Activated CD8-positive, alpha-beta T cell treated with anti-CD3 and anti-CD28 coated beads for 36 hours (primary cell): ENCODE data around the gene OIP5. TPM values are rescaled to one million over a fixed set of nuclear protein-coding genes. Genes with fewer than 3 reads are reported as not detected.

Experiments used
- ATAC-seq: fragments of 200-7000 bp; cut with Tn5 transposase; one replicate; pipeline ENCODE4 v1.10.0; 2021; ENCODE audit warnings: mild to moderate bottlenecking, moderate library complexity
- CTCF ChIA-PET: fragments of 350-600 bp; sonication (Branson Sonifier 250); formaldehyde crosslinking; loops from one replicate; lab custom pipeline; 2021; ENCODE audit warnings: antibody characterized with exemption; lab: Charles Lee
- POLR2A ChIA-PET: fragments of 350-600 bp; sonication (Branson Sonifier 250); formaldehyde crosslinking; loops from one replicate; lab custom pipeline; 2021; ENCODE audit warnings: antibody characterized with exemption; lab: Charles Lee
- DNase-seq: peaks from one replicate; pipeline ENCODE4 v3.0.0-alpha.2; 2020
- H3K27ac Mint-ChIP-seq: one replicate; pipeline ENCODE4 v1.8.0; 2021; ENCODE audit warnings: mild to moderate bottlenecking, mixed read lengths
- H3K27me3 Mint-ChIP-seq: one replicate; pipeline ENCODE4 v1.8.0; 2021; ENCODE audit warnings: mixed read lengths
- H3K36me3 Mint-ChIP-seq: one replicate; pipeline ENCODE4 v1.8.0; 2021; ENCODE audit warnings: low read depth, mixed read lengths
- H3K4me1 Mint-ChIP-seq: one replicate; pipeline ENCODE4 v1.8.0; 2021; ENCODE audit warnings: low read depth, mixed read lengths
- H3K4me3 Mint-ChIP-seq: one replicate; pipeline ENCODE4 v1.8.0; 2021; ENCODE audit warnings: mild to moderate bottlenecking, moderate library complexity, mixed read lengths
- H3K9me3 Mint-ChIP-seq: one replicate; pipeline ENCODE4 v1.8.0; 2021; ENCODE audit warnings: mixed read lengths
- CTCF ChIP-seq: fragments of 200-600 bp; IDR thresholded peaks from one replicate; pipeline ENCODE4 v1.8.0; 2022; ENCODE audit warnings: antibody characterized with exemption, mild to moderate bottlenecking
- intact Hi-C: fragments of 100-400 bp; cut with micrococcal nuclease; formaldehyde crosslinking; loops from one replicate; pipeline ENCODE4 v1.10.0; 2022
- total RNA-seq, 2 experiments: library from RNA; stranded (reverse); gene quantifications; one replicate each; pipeline ENCODE4 v1.2.3, GENCODE V29; 2021

OIP5 gene
- 10 to 100 TPM; 13.5 to 13.6 TPM for total RNA-seq

GRCh38 chr15:41332194-41333025 lies at the start of gene OIP5, which contains the start of gene NUSAP1:
Gene OIP5 (minus strand): TSS chr15:41332591. CDS start chr15:41332561, 30 bp downstream.
Gene NUSAP1 (plus strand): TSS chr15:41332881. CDS start chr15:41332958, 77 bp downstream.
- Mint-ChIP-seq H3K4me3 (peak within 1 kb of the TSS; percentile 92), H3K9me3 (no peaks in the 10 kb centered on the region), H3K27me3 (no peaks in the 10 kb centered on the region), H3K27ac (peak within 1 kb of the TSS; percentile 97), H3K4me1 (peaks cover 20% of the 10 kb centered on the region), H3K36me3 (peaks cover 15% of the 10 kb centered on the region)
- POLR2A ChIA-PET: interaction anchor here (0.7 to 2.6 kb wide), 21 partner anchors 8 to 424 kb away, joined by 3 to 18 read pairs (median 4); partner anchors contain the start of genes CHP1, EXD1, NDUFAF1 and RTF1
- intact Hi-C loops: loop anchor here (5.0 kb wide), 1 partner anchor 45 kb away; no protein-coding TSS in a partner anchor
- DNase-seq (peak; percentile 100), ATAC-seq (peak; percentile 98)
- CTCF ChIA-PET: interaction anchor here (0.8 to 1.5 kb wide), 10 partner anchors 8 to 441 kb away, joined by 3 to 7 read pairs (median 4); no protein-coding TSS in a partner anchor
- peak; percentile 60 for TF ChIP-seq CTCF

GRCh38 chr15:41377978-41378377 lies 45.6 kb upstream of the OIP5 start:
- ATAC-seq: peak; percentile 20
- CTCF ChIA-PET: interaction anchor here (1.9 kb wide), 1 partner anchor 88 kb away, joined by 6 read pairs; no protein-coding TSS in a partner anchor

GRCh38 chr15:41367418-41367817 lies 35.0 kb upstream of the OIP5 start:
- no peaks in the 10 kb centered on the region for H3K9me3 Mint-ChIP-seq
- no peaks in the 10 kb centered on the region for H3K27me3 Mint-ChIP-seq
- H3K36me3 Mint-ChIP-seq: peaks cover 56% of the 10 kb centered on the region
- ChIA-PET POLR2A (no interaction called here), CTCF (interaction anchor here (1.0 kb wide), 1 partner anchor 34 kb away, joined by 3 read pairs; no protein-coding TSS in a partner anchor)
- no peak for ATAC-seq
- no peak overlapping the region for H3K27ac Mint-ChIP-seq
- intact Hi-C loops: no loop called here
- DNase-seq: no peak
- H3K4me3 Mint-ChIP-seq: no peak overlapping the region
- H3K4me1 Mint-ChIP-seq: no peaks in the 10 kb centered on the region
- no peak for TF ChIP-seq CTCF

More at GRCh38 chr15:41377978-41378377, 45.6 kb upstream of the OIP5 start:
- Mint-ChIP-seq H3K4me3 (no peak overlapping the region), H3K36me3 (peaks cover 40% of the 10 kb centered on the region), H3K4me1 (no peaks in the 10 kb centered on the region), H3K27ac (no peak overlapping the region), H3K9me3 (no peaks in the 10 kb centered on the region), H3K27me3 (no peaks in the 10 kb centered on the region)
- POLR2A ChIA-PET: interaction anchor here (0.6 kb wide), 1 partner anchor 62 kb away, joined by 3 read pairs; no protein-coding TSS in a partner anchor
- TF ChIP-seq CTCF: no peak
- DNase-seq: no peak
- intact Hi-C loops: no loop called here

- DNase-seq (no peak), ATAC-seq (no peak)
- no peaks in the 10 kb centered on the region for H3K9me3 Mint-ChIP-seq
- ChIA-PET CTCF (no interaction called here), POLR2A (interaction anchor here (0.5 to 1.9 kb wide), 4 partner anchors 12 to 471 kb away, joined by 3 to 4 read pairs (median 4); partner anchors contain the start of genes NUSAP1 and OIP5)
- no peak overlapping the region for H3K27ac Mint-ChIP-seq
- no peaks in the 10 kb centered on the region for H3K4me1 Mint-ChIP-seq
- no peak overlapping the region for H3K4me3 Mint-ChIP-seq
- no peaks in the 10 kb centered on the region for H3K27me3 Mint-ChIP-seq
- TF ChIP-seq CTCF: no peak
- H3K36me3 Mint-ChIP-seq: peaks cover 58% of the 10 kb centered on the region
- intact Hi-C loops: no loop called here
These were observed 22.0 kb upstream of the OIP5 start for GRCh38 chr15:41354371-41354770.
